ENCODE measurements around the gene TNS3.

The TNS3 gene

GRCh38 chr7:47570649-47571050 lies 11.3 kb downstream of the TNS3 start:
- H3K27ac Mint-ChIP-seq, result no peak overlapping the region
- H3K36me3 Mint-ChIP-seq, result no peaks in the 10 kb centered on the region
- H3K4me3 Mint-ChIP-seq, result no peak overlapping the region
- DNase-seq, result no peak
- H3K27me3 Mint-ChIP-seq, result peaks cover 29% of the 10 kb centered on the region
- no peaks in the 10 kb centered on the region for H3K4me1 Mint-ChIP-seq
- H3K9me3 Mint-ChIP-seq, result peaks cover 2% of the 10 kb centered on the region
- CTCF ChIA-PET, result no interaction called here

DNA sequence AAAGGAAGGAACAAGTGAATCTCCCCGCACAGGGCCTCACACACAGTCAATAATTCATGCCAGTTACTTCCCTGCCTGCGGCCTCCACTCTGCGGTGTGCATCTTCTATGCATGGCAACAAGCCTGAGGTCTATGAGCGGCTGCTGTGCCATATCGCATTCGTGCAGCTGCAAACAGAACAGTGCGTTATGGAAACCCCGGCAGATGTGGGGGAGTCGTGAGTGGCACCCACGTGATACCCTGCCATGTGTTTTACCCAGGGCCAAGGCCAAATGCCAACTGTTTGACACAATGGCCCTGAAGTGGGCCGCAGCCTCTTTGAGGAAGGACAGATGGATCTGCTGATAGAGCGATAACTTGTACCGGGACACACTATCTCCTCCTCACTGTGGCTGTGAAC lies 13.4 kb downstream of the TNS3 start:
- Mint-ChIP-seq H3K4me3 (no peak overlapping the region), H3K36me3 (no peaks in the 10 kb centered on the region), H3K27ac (no peak overlapping the region), H3K27me3 (peaks cover 29% of the 10 kb centered on the region), H3K9me3 (peaks cover 2% of the 10 kb centered on the region), H3K4me1 (no peaks in the 10 kb centered on the region)
- CTCF ChIA-PET, result no interaction called here
- DNase-seq, result no peak

GRCh38 chr7:47568056-47568455 lies 13.9 kb downstream of the TNS3 start:
- no peaks in the 10 kb centered on the region for H3K4me1 Mint-ChIP-seq
- DNase-seq, result no peak
- CTCF ChIA-PET, result no interaction called here
- H3K27me3 Mint-ChIP-seq, result peaks cover 29% of the 10 kb centered on the region
- H3K9me3 Mint-ChIP-seq, result peaks cover 4% of the 10 kb centered on the region
- H3K27ac Mint-ChIP-seq, result no peak overlapping the region
- no peak overlapping the region for H3K4me3 Mint-ChIP-seq
- H3K36me3 Mint-ChIP-seq, result no peaks in the 10 kb centered on the region

GRCh38 chr7:47565640-47566250 lies 16.2 kb downstream of the TNS3 start:
- Mint-ChIP-seq H3K27me3 (peaks cover 10% of the 10 kb centered on the region), H3K4me3 (no peak overlapping the region), H3K4me1 (no peaks in the 10 kb centered on the region), H3K36me3 (no peaks in the 10 kb centered on the region), H3K27ac (no peak overlapping the region), H3K9me3 (peaks cover 4% of the 10 kb centered on the region)
- CTCF ChIA-PET, result no interaction called here
- no peak for DNase-seq

- CTCF ChIA-PET, result no interaction called here
- Mint-ChIP-seq H3K4me3 (no peak overlapping the region), H3K36me3 (no peaks in the 10 kb centered on the region), H3K9me3 (peaks cover 1% of the 10 kb centered on the region), H3K27me3 (peaks cover 5% of the 10 kb centered on the region), H3K27ac (no peak overlapping the region), H3K4me1 (no peaks in the 10 kb centered on the region)
- DNase-seq, result no peak
Observed at GRCh38 chr7:47563521-47563920, 18.4 kb downstream of the TNS3 start.

- H3K36me3 Mint-ChIP-seq, result no peaks in the 10 kb centered on the region
- H3K9me3 Mint-ChIP-seq, result peaks cover 1% of the 10 kb centered on the region
- H3K4me1 Mint-ChIP-seq, result no peaks in the 10 kb centered on the region
- no peaks in the 10 kb centered on the region for H3K27me3 Mint-ChIP-seq
- no peak overlapping the region for H3K4me3 Mint-ChIP-seq
- DNase-seq, result no peak
- CTCF ChIA-PET, result interaction anchor here (0.6 kb wide), 1 partner anchor 117 kb away, joined by 3 read pairs; no protein-coding TSS in a partner anchor
- H3K27ac Mint-ChIP-seq, result no peak overlapping the region
Observed at GRCh38 chr7:47561715-47562446, 20.0 kb downstream of the TNS3 start.

- no peaks in the 10 kb centered on the region for H3K27me3 Mint-ChIP-seq
- no peaks in the 10 kb centered on the region for H3K4me1 Mint-ChIP-seq
- no peak overlapping the region for H3K27ac Mint-ChIP-seq
- DNase-seq, result no peak
- CTCF ChIA-PET, result no interaction called here
- peaks cover 1% of the 10 kb centered on the region for H3K9me3 Mint-ChIP-seq
- H3K4me3 Mint-ChIP-seq, result no peak overlapping the region
- no peaks in the 10 kb centered on the region for H3K36me3 Mint-ChIP-seq
Observed at GRCh38 chr7:47559306-47560220, 22.3 kb downstream of the TNS3 start.

DNA sequence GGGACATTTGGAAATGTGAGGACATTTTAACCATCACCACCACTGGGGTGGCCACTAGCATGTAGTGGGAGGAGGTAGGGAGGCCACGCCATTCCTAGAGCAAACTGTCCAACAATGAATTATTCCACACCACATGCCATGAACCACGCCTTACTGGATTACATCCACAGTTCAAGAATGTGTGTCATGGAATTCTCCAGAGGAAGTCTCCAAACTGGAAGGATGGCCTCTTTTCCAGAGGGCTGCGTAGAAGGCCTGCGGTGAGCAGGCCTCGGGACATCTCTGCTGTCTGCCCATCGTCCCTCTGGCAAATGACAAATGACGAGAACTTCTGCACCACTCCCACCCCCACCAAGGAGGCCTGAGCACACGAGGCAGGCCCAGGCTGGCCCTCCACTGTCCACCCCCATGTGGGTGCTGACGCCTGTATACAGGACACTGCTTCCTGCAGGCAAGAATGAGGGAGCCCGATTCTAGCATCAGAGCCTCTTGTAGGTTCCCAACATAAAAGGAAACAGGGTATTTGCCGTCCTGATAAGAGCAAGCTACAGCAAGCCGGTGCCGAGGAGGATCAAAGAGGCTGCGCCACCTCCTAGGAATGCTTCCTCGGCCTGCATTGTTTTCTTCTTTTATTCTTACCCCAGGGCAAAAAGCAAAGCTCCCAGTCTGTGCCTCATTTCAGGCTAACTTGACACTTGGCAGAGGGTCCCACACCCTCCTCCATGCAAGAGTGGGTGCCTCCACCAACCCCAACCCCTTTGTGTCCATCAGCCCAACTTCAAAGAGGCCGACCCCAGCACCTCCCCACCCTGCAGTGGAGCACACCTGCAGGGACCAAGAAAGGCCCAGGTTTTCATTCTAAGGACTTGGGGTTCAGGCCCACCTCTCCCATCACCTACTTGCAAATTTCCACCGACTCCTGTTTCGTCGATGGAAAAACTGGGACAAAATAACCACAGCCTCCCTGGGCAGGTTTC lies 23.9 kb downstream of the TNS3 start:
- Mint-ChIP-seq H3K4me1 (no peaks in the 10 kb centered on the region), H3K9me3 (peaks cover 2% of the 10 kb centered on the region), H3K27ac (no peak overlapping the region), H3K4me3 (no peak overlapping the region), H3K27me3 (no peaks in the 10 kb centered on the region), H3K36me3 (no peaks in the 10 kb centered on the region)
- no peak for DNase-seq
- CTCF ChIA-PET, result no interaction called here

- no peak overlapping the region for H3K4me3 Mint-ChIP-seq
- peaks cover 2% of the 10 kb centered on the region for H3K9me3 Mint-ChIP-seq
- CTCF ChIA-PET, result no interaction called here
- H3K27ac Mint-ChIP-seq, result no peak overlapping the region
- H3K27me3 Mint-ChIP-seq, result no peaks in the 10 kb centered on the region
- no peaks in the 10 kb centered on the region for H3K36me3 Mint-ChIP-seq
- H3K4me1 Mint-ChIP-seq, result no peaks in the 10 kb centered on the region
- DNase-seq, result no peak
Observed at GRCh38 chr7:47557317-47557693, 24.6 kb downstream of the TNS3 start.

DNA sequence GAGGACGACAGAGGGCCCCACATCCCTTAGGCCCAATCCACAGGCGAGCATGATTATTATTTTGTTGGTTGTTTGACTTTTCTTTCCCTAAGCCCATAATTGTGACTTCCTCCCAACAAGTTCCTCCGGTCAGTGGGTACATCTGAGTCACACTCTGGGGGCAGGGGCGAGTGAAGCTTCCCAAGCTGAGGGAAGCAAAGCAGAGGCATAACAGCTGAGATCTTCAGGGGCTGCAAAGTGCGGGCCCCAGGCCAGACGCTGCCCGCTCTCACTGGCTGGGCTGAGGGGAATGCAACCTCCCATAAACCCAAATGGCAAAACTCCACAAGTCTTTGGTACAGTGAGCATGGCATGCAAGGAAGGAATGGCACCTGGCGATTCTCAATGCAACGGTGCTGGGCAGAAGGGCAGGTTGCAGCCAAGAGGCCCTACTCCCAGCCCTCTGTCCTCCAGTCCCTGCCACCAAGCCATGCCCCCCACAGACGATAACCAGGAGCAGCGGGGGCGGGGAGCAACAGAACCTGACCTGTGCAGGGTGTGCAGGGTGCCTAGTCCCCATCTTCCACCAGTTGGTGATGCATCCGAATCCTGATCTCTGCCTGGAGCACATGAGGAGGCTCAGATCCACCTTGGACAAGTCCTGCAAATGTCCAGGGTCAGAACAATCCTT lies 25.3 kb downstream of the TNS3 start:
- DNase-seq, result no peak
- H3K4me1 Mint-ChIP-seq, result no peaks in the 10 kb centered on the region
- CTCF ChIA-PET, result no interaction called here
- H3K9me3 Mint-ChIP-seq, result peaks cover 2% of the 10 kb centered on the region
- H3K27ac Mint-ChIP-seq, result no peak overlapping the region
- no peak overlapping the region for H3K4me3 Mint-ChIP-seq
- H3K36me3 Mint-ChIP-seq, result no peaks in the 10 kb centered on the region
- H3K27me3 Mint-ChIP-seq, result no peaks in the 10 kb centered on the region

DNA sequence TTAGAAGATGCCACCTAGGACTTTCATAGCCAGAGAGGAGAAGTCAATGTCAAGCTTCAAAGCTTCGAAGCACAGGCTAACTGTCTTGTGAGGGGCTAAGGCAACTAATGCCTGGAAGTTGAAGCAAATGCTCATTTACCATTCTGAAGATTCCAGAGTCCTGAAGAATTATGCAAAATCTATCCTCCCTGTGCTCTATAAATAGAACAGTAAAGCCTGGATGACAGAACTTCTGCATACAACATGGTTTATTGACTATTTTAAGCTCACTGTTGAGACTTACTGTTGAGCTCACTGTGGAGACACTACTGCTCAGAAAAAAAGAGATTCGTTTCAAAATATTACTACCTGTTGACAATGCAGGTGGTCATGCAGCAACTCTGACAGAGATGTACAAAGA lies 28.6 kb downstream of the TNS3 start:
- no peaks in the 10 kb centered on the region for H3K27me3 Mint-ChIP-seq
- no peak overlapping the region for H3K4me3 Mint-ChIP-seq
- no peaks in the 10 kb centered on the region for H3K4me1 Mint-ChIP-seq
- no peak for DNase-seq
- H3K9me3 Mint-ChIP-seq, result peaks cover 2% of the 10 kb centered on the region
- H3K36me3 Mint-ChIP-seq, result no peaks in the 10 kb centered on the region
- H3K27ac Mint-ChIP-seq, result no peak overlapping the region
- CTCF ChIA-PET, result no interaction called here

GRCh38 chr7:47552621-47553020 lies 29.3 kb downstream of the TNS3 start:
- H3K4me3 Mint-ChIP-seq, result no peak overlapping the region
- H3K9me3 Mint-ChIP-seq, result peaks cover 2% of the 10 kb centered on the region
- no peak for DNase-seq
- no peaks in the 10 kb centered on the region for H3K27me3 Mint-ChIP-seq
- CTCF ChIA-PET, result no interaction called here
- H3K4me1 Mint-ChIP-seq, result no peaks in the 10 kb centered on the region
- no peaks in the 10 kb centered on the region for H3K36me3 Mint-ChIP-seq
- H3K27ac Mint-ChIP-seq, result no peak overlapping the region

- no peaks in the 10 kb centered on the region for H3K27me3 Mint-ChIP-seq
- CTCF ChIA-PET, result no interaction called here
- no peak overlapping the region for H3K27ac Mint-ChIP-seq
- H3K36me3 Mint-ChIP-seq, result no peaks in the 10 kb centered on the region
- no peak for DNase-seq
- no peak overlapping the region for H3K4me3 Mint-ChIP-seq
- no peaks in the 10 kb centered on the region for H3K4me1 Mint-ChIP-seq
- H3K9me3 Mint-ChIP-seq, result peaks cover 2% of the 10 kb centered on the region
Observed at GRCh38 chr7:47551668-47552440, 30.1 kb downstream of the TNS3 start.
